ENCODE results near the gene RBM42.

Gene RBM42

DNA sequence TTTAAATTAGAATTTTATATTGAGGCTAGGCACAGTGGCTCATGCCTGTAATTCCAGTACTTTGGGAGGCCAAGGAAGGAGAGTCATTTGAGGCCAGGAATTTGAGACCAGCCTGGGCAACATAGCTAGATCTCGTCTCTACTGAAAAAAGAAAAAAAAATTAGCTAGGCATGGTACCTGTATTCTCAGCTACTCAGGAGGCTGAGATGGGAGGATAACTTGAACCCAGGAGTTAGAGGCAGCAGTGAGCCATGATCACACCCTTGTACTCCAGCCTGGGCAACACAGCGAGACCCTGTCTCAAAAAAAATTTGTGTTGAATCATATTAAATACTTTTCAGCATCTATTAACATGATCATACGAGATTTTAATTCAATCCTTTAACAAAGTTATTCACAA lies 38.0 kb upstream of the RBM42 start:
- TF ChIP-seq FOXP2 (optimal IDR thresholded peaks at IDR 0.05; ENCODE audit: borderline replicate concordance, extremely low read depth, extremely low read length, insufficient read depth) (no peak), POLR2AphosphoS5 (IDR thresholded peaks at IDR 0.05; ENCODE audit: low read depth, low read length) (no peak), TAF1 (IDR thresholded peaks at IDR 0.05; ENCODE audit: borderline replicate concordance, insufficient read depth, low read length) (no peak), SIN3A (IDR thresholded peaks at IDR 0.05; ENCODE audit: borderline replicate concordance, insufficient read depth, low read length) (no peak)
- TF ChIP-seq, protein P1, sequence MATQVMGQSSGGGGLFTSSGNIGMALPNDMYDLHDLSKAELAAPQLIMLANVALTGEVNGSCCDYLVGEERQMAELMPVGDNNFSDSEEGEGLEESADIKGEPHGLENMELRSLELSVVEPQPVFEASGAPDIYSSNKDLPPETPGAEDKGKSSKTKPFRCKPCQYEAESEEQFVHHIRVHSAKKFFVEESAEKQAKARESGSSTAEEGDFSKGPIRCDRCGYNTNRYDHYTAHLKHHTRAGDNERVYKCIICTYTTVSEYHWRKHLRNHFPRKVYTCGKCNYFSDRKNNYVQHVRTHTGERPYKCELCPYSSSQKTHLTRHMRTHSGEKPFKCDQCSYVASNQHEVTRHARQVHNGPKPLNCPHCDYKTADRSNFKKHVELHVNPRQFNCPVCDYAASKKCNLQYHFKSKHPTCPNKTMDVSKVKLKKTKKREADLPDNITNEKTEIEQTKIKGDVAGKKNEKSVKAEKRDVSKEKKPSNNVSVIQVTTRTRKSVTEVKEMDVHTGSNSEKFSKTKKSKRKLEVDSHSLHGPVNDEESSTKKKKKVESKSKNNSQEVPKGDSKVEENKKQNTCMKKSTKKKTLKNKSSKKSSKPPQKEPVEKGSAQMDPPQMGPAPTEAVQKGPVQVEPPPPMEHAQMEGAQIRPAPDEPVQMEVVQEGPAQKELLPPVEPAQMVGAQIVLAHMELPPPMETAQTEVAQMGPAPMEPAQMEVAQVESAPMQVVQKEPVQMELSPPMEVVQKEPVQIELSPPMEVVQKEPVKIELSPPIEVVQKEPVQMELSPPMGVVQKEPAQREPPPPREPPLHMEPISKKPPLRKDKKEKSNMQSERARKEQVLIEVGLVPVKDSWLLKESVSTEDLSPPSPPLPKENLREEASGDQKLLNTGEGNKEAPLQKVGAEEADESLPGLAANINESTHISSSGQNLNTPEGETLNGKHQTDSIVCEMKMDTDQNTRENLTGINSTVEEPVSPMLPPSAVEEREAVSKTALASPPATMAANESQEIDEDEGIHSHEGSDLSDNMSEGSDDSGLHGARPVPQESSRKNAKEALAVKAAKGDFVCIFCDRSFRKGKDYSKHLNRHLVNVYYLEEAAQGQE (IDR thresholded peaks at IDR 0.05; ENCODE audit: insufficient read depth in 1 of 2, low read depth in 2 of 2, low read length in 2 of 2): no peak

DNA sequence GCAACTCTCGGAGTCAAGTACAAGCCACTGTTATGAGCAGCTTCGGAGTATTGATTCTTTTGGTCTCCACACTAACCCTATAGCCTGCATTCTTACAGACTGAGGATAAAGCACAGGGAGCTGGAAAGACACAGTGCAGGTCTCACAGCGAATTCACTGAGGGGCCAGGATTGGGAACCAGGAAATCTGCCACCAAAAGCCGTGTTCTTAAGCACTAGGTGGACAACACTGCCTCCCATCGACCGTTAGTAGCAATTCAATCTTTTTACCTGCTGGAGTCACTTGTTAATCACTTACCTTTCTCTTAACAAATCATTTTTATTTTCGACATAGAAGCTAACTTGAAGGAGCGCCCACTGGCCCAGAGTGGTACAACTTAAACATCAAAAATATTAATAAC lies 36.6 kb upstream of the RBM42 start:
- TF ChIP-seq FOXP2 (optimal IDR thresholded peaks at IDR 0.05; ENCODE audit: borderline replicate concordance, extremely low read depth, extremely low read length, insufficient read depth) (no peak), SIN3A (IDR thresholded peaks at IDR 0.05; ENCODE audit: borderline replicate concordance, insufficient read depth, low read length) (no peak), TAF1 (IDR thresholded peaks at IDR 0.05; ENCODE audit: borderline replicate concordance, insufficient read depth, low read length) (no peak), POLR2AphosphoS5 (IDR thresholded peaks at IDR 0.05; ENCODE audit: low read depth, low read length) (no peak)
- TF ChIP-seq, protein P1 (IDR thresholded peaks at IDR 0.05; ENCODE audit: insufficient read depth in 1 of 2, low read depth in 2 of 2, low read length in 2 of 2): no peak

DNA sequence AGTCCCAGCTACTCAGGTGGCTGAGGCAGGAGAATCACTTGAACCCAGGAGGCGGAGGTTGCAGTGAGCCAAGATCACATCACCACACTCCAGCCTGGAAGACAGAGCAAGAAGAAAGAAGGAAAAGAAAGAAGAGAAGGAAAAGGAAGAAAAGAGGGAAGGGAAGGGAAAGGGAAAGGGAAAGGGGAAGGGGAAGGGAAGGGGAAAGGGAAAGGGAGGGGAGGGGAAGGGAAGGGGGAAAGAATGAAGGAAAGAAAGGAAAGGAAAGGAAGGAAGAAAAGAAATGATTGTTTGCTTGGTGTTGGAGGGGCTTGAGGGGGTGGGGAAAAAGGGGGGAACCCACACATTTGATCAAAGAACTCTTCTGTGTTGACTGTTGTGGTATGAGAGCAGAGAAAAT lies 32.9 kb upstream of the RBM42 start:
- no peak for TF ChIP-seq POLR2AphosphoS5 (IDR thresholded peaks at IDR 0.05; ENCODE audit: low read depth, low read length)
- no peak for TF ChIP-seq SIN3A (IDR thresholded peaks at IDR 0.05; ENCODE audit: borderline replicate concordance, insufficient read depth, low read length)
- TF ChIP-seq, protein P1 (IDR thresholded peaks at IDR 0.05; ENCODE audit: insufficient read depth in 1 of 2, low read depth in 2 of 2, low read length in 2 of 2): no peak
- no peak for TF ChIP-seq TAF1 (IDR thresholded peaks at IDR 0.05; ENCODE audit: borderline replicate concordance, insufficient read depth, low read length)
- no peak for TF ChIP-seq FOXP2 (optimal IDR thresholded peaks at IDR 0.05; ENCODE audit: borderline replicate concordance, extremely low read depth, extremely low read length, insufficient read depth)

GRCh38 chr19:35596366-35596999 lies 32.4 kb upstream of the RBM42 start:
- TF ChIP-seq SIN3A (IDR thresholded peaks at IDR 0.05; ENCODE audit: borderline replicate concordance, insufficient read depth, low read length) (no peak), POLR2AphosphoS5 (IDR thresholded peaks at IDR 0.05; ENCODE audit: low read depth, low read length) (no peak), TAF1 (IDR thresholded peaks at IDR 0.05; ENCODE audit: borderline replicate concordance, insufficient read depth, low read length) (no peak), FOXP2 (optimal IDR thresholded peaks at IDR 0.05; ENCODE audit: borderline replicate concordance, extremely low read depth, extremely low read length, insufficient read depth) (no peak)
- TF ChIP-seq, protein P1 (IDR thresholded peaks at IDR 0.05; ENCODE audit: insufficient read depth in 1 of 2, low read depth in 2 of 2, low read length in 2 of 2): no peak
